VCaP (cell line): ENCODE results near the gene ATIC.
A peak's percentile ranks its signal among the peaks of the same experiment; 100 is the strongest.

ENCODE experiments used
- H3K27ac ChIP-seq: fragments of 450-650 bp; 2 replicates; pipeline ENCODE4 v1.5.1; 2017
- CTCF ChIP-seq: fragments of 450-650 bp; conservative IDR thresholded peaks from 2 replicates; pipeline ENCODE4 v1.5.1; 2017; ENCODE audit warnings: mild to moderate bottlenecking, moderate library complexity

The ATIC gene

GRCh38 chr2:215361211-215361875 is 49.5 kb downstream of the ATIC start:
- TF ChIP-seq CTCF, result no peak
- H3K27ac ChIP-seq, result peak overlapping the region; percentile 51

- no peak for TF ChIP-seq CTCF
- H3K27ac ChIP-seq, result peak overlapping the region; percentile 51
These were observed 50.2 kb downstream of the ATIC start for GRCh38 chr2:215361876-215362561.

- H3K27ac ChIP-seq, result peak overlapping the region; percentile 51
- TF ChIP-seq CTCF, result no peak
These were observed 50.7 kb downstream of the ATIC start for GRCh38 chr2:215362562-215362904.

- H3K27ac ChIP-seq, result no peak overlapping the region
- TF ChIP-seq CTCF, result no peak
These were observed 51.2 kb downstream of the ATIC start for GRCh38 chr2:215363039-215363438.

- no peak overlapping the region for H3K27ac ChIP-seq
- TF ChIP-seq CTCF, result no peak
These were observed 51.8 kb downstream of the ATIC start for GRCh38 chr2:215363461-215364156.

- no peak overlapping the region for H3K27ac ChIP-seq
- TF ChIP-seq CTCF, result no peak
These were observed 52.6 kb downstream of the ATIC start for GRCh38 chr2:215364157-215365155.
